ENCODE measurements around the gene VAC14.
A peak's percentile ranks its signal among the peaks of the same experiment; 100 is the strongest.

VAC14 gene

GRCh38 chr16:70784692-70785555 lies 16.0 kb downstream of the VAC14 start:
- no peak for DNase-seq

DNA sequence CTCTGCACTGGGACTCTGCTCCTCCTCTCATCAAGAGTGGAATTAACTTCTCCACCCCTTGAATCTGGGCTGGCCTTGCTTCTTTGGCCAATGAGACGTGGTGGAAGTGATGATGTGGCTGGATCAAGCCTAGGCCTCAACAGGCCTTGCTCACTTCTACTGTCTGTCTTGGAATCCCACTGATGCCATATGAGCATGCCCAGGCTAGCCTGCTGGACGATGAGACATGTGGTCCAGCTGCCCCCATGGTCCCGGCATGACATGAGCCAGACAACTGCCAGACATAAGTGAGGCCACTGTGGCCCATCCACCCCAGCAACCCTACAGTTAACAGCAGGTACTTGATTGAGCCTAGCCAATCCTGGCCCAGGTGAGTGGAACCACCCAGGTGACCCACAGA lies 18.7 kb downstream of the VAC14 start:
- DNase-seq, result no peak

GRCh38 chr16:70781800-70782199 lies 19.2 kb downstream of the VAC14 start:
- no peak for DNase-seq

DNA sequence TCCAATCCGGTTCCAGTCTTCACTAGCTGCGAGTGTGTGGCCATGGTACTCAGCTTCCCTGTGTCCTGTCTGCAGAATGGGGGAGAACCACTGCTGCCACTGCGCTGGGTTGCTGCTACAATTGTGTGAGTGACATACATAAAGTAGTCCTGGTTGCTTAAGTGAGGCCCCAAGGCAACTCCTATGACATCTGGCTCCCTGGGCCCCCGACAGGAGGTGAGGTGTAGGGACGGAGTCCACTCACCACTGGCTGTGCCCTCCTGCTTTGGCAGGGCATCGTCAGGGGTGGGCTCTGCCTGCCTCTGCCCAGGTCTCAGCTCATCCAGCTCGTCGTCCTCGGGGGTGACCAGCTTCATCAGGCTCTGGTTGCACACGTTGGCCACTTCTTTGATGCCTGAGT lies 20.4 kb downstream of the VAC14 start:
- DNase-seq, result no peak

- DNase-seq, result no peak
These were observed 21.6 kb downstream of the VAC14 start for GRCh38 chr16:70779361-70779760.

GRCh38 chr16:70778901-70779309 lies 22.1 kb downstream of the VAC14 start:
- no peak for DNase-seq

GRCh38 chr16:70777973-70778406 lies 23.0 kb downstream of the VAC14 start:
- DNase-seq, result no peak

DNA sequence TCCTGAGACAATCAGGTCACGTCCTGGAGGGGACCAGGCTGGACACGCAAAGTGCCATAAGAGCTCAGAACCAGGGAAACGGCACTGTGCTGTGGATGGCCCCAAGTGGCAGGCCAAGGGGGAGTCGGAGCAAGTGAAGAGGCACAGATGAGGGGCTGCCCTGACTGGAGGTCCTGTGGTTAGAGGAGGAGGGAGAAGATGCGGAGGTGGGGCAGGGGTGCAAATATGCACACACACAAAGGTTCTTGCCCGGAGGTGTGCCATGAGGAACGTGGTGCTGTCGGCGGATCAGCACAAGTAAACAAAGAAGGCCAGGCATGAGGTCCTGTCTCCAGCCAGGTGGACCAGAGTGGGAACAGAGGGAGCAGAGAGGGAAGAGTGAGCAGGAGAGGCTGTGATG lies 23.5 kb downstream of the VAC14 start:
- no peak for DNase-seq

- DNase-seq, result no peak
These were observed 25.6 kb downstream of the VAC14 start for GRCh38 chr16:70775399-70775798.

DNA sequence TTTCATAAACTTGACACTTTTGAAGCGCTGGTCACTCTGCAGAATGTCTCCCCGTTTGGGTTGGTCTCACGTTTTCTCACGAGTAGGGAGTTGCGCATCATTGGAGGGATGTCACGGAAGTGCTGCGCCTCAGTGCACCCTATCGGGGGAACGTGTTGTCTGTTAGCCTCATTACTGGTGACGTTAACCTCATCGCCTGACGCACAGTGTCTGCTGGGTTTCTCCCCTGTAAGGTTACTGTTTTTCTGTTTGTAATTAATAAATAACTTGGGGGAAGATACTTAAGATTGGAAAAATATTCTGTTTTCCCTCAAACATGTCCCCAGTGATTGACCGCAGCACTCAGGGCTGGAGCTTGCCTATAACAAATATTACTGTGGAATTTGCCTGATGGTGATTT lies 26.7 kb downstream of the VAC14 start:
- DNase-seq, result no peak

DNA sequence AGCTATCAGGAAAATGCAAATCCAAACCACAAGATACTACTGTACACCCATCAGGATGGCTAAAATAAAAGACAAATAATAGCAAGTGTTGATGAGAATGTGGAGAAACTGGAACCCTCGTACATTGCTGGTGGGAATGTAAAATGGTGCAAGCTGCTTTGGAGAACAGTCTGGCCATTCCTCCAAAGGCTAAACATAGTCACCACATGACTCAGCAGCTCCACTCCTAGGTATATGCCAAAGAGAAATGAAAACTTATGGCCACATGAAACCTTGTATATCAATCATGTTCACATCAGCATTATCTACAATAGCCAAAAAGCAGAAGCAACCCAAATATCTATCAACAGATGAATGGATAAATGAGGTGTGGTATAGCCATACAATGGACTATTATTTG lies 28.5 kb downstream of the VAC14 start:
- no peak for DNase-seq

- DNase-seq, result peak; percentile 22
These were observed 30.1 kb downstream of the VAC14 start for GRCh38 chr16:70770626-70771552.

GRCh38 chr16:70770291-70770625 lies 30.7 kb downstream of the VAC14 start:
- DNase-seq, result no peak

GRCh38 chr16:70769761-70770160 lies 31.2 kb downstream of the VAC14 start:
- DNase-seq, result no peak

- DNase-seq, result no peak
These were observed 31.8 kb downstream of the VAC14 start for GRCh38 chr16:70769131-70769530.

DNA sequence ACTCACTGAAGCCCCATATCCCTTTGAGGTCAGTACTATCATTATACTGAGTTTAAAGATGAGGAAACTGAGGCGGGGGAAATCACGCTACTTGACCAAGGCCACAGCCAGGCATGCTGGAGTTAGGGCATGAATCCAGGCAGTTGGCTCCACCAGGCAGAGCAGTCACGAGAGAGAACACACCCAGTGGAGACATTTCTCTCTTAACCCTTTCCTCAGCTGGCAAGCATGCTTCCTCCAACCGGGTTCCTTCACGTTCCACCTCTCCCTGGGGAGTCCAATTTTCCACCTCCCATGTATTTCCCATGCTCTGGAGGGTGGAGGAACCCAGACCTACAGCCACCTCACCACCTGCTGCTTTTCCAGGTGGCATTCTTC lies 32.8 kb downstream of the VAC14 start:
- no peak for DNase-seq

DNA sequence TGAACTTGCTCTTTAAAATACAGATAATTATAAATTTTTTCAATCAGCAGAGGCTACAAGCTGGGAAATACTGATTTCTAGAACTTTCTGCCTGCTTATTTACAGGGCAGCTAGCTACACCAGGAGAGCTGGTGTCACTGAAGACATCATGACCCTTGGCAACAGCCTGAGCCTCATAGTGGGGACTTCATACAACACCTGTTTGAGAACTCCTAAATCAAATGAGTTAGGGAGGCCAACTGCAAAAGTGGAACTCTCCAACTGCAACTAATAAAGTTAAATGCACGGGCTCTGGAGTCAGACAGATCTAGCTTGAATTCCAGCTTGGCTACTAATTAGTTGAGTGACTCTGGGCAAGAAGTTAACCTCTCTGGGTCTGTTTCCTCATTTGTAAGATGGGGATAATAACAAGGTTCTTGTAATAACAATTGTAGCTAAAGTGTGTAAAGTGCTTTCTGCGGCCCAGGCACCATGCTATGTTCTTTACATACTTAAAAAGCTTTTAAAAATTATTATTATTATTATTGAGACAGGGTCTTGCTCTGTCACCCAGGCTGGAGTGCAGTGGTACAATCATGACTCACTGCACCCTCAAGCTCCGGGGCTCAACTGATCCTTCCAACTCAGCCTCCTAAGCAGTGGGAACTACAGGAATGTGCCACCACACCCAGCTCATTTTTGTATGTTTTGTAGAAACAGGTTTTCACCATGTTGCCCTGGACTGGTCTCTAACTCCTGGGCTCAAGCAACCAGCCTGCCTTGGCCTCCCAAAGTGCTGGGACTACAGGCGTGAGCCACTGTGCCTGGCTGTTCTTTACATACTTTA lies 33.4 kb downstream of the VAC14 start:
- DNase-seq, result no peak

DNA sequence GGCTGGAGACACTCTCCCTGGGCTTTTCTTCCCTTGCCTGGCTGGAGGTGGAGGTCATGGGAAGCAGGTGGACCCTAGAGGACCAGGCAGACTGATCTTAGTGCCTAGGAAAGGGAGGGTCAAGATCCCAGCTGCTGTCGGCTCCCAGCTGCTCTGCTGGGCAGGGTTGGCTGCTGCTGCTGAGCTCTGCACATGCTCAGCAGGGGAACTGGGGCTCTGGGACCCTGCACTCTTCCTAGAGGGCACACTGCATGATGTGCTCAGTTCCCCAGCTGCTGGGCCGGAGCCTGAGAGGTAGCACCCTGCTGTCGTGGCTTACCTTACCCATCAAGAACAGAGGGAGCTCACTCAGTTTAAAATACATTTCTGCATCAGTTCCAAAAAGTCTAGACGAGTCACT lies 34.3 kb downstream of the VAC14 start:
- no peak for DNase-seq

- no peak for DNase-seq
These were observed 34.8 kb downstream of the VAC14 start for GRCh38 chr16:70766176-70766575.

- no peak for DNase-seq
These were observed 35.5 kb downstream of the VAC14 start for GRCh38 chr16:70765491-70765890.

DNA sequence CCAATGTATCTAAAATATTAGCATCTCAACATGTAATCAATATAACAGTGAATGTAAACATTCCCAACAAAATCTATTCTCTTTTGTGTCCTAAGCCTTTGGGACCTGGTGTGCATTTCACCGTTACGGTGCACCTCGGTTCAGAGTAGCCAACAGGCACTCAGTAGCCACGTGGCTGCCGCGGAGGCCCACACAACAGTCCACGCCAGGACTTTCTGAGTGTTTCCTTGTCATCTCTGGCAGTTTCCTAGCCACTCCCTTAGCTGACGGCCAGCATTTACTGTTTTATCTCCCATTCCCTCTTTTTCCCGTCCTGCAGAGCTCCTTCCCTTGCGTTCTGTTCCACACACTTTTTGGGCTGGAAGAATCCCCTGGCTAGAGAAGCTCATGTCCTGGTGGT lies 36.3 kb downstream of the VAC14 start:
- no peak for DNase-seq

DNA sequence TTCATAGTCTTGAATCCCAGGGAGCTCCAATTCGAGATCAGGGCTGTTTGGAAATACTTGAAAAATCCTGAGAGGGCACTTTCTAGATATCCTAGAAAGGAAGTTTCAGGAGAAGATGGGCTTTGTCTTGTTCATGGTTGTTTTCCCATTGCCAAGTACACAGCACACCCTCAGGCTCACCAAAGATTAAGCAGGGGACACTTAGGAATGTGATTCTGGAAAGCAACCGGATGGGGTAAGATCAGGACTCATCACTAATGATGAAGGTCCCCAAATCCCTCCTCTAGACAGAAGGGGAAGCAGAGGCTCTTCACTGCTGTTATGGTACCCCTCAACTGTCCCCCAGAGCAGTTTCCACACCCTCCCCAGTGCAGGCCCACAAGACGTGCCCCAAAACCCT lies 40.7 kb downstream of the VAC14 start:
- DNase-seq, result no peak

DNA sequence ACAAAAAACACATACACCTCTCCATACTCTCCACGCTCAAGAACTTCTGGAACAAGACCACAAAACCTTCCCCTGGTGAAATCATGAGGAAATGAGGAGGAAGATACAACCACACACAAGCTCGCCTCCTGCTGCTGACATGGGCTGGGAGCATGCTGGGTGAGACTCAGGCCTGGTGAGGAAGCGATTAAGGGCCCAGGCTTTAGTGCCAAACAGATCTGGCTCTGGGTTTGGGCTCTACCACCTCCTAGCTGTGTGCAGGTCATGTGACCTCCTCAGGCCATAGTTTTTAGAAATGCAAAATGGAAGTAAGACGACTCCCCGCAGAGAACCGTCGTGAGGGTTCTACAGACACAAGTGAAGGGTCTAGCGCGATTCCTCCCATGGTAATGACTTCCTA lies 41.3 kb downstream of the VAC14 start:
- DNase-seq, result no peak
